H4 (cell line): Measurements from ENCODE around the gene KLK2. TPM values are rescaled to one million over a fixed set of nuclear protein-coding genes. Genes with fewer than 3 reads are reported as not detected.
"Not testable (repeated sequence)": the region's sequence is repeated elsewhere in the genome, so short reads cannot be mapped to it uniquely, and the experiment has no call there.

Source experiments
- DNase-seq: peaks from one replicate; pipeline ENCODE4 v3.0.0-alpha.2; 2015; ENCODE audit warnings: low spot score
- total RNA-seq: library from RNA; depleted of rRNA; stranded (reverse); fragments of >200 nt; shearing (Covaris generic); gene quantifications from 2 replicates; pipeline ENCODE4 v1.2.3, GENCODE V29; 2014

KLK2 gene
- total RNA-seq, 1 experiment from 2014 or later = not detected

DNA sequence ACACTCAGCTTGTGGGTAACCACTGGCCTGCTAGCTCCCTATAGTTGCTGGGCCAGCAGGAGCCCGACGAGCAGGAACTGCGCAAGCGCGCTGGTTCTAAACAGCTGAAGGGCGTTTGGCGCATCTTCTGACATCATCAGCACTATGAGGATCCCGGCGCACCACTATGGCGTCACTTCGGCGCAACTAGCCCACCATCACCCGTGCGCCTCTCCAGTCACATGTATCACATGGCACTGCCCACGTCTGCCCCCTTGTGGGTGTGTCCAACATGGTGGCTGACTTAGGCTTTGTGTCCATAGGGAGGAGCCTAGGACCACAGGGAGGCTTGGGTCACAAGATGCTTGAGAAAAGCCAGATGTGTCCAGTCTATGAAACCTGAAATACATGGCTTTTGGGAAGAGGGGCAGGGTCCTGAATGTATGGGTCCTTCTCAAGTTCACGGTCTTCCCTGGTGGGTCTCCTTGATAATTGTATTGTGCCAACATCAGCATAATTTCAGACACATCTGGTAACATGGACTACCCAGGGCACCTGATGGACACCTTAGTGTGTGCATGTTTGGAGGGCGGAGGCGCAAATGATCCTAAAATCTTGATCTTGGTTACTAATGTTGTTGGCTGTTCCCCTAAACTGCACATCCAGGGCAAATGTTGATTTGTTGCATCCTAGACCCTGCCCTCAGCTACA lies 20.0 kb downstream of the KLK2 start:
- no peak for DNase-seq

DNA sequence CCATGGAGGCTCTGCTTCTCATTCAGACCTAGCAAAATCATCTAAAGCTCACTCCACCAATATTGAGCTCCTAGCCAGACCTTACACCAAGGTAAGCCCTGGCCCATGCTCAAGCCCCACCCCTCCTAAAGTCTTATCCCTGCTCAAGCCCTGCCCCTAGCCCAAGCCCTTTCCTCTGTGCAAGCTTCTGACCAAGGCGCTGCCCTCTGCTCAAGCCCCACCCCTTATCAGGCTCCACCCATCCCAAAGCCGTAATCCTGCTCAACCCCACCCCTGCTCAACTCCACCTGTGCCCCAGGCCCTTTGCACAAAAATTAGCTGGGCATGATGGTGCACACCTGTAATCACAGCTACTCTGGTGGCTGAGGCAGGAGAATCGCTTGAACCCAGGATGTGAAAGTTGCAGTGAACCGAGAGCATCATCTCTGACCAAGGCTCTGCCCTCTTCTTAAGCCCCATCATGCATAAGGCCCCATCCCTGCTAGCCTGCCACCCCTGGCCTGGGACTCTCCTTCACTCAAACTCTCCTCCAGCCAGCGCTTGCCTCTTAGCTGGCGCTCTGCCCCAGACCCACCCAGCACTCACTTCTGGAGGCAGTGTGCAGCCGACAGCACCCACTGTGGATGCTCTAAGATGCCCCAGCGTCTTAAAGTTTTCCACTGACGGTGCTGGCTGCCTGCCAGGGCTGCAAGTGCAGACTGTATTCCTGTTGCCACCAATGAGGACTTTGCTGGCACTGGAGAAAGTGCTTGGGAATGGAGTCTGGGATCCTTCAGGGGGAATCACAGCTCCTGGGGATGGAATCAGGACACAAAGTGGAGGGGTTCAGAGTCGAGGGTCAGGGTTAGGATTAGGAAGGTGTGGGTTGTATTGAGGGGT lies 21.5 kb downstream of the KLK2 start:
- no peak for DNase-seq

- DNase-seq = not testable (repeated sequence)
These were observed 22.9 kb downstream of the KLK2 start for GRCh38 chr19:50896089-50896590.

DNA sequence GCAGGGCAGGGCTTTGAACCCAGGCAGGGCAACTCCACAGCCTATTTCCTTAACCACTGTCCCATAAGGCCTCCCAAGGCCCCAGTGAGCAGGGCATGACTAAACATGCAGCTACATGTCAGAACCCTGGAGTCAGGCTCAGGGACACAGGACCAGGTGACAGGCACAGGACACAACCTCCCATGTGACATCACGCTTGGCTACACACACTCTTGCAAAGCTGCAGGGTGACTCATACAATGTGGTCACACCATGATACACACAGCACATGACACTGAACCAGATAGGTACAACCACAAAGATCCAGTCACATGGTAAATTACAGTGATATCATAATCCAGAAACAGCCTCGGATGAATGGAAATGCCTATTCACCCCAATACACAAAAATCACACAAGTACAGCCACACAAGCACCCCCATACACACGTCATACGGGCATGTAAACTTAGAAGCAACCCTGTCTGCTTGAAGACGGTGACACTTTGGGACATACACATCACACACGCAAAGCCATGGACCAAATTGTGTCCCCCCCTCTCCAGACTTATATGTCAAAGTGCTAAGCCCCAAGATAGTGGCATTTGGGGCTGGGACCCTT lies 23.5 kb downstream of the KLK2 start:
- peak; percentile 99 for DNase-seq

DNA sequence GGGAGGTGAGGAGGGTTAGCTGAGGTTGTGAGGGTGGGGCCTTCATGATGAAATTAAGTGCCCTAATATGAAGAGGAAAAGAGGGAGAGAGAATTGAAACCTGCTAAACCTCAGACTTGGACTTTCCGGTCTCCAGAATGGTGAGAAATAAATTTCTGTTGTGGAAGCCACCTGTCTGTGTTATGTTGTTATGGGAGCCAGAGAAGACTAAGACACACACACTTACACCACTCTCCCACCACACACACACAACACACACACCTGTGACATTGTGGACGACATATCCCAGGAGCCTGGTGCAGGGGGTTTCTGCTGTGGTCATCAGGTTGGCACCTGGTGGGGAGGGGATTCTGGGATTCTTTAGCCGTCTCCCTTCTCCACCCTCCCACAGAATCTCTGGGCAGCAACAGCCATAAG lies 24.0 kb downstream of the KLK2 start:
- no peak for DNase-seq

DNA sequence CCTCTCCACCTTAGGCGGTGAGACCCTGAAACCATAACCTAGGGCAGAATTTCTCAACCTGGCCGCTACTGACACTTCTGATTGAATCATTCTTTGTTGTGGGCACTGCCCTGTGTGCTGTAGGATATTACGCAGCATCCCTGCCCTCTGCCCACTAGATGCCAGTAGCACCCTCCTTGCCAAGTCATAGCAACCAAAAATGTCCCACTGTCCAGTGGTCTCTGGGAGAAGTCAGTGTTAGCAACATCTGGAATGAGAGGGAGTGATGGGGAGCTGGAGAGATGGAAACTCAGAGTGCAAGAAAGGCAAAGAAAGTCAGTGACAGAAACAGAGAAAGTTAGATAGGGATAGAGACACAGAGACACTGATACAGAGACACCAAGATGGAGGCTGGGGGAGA lies 24.4 kb downstream of the KLK2 start:
- DNase-seq = peak; percentile 45

DNA sequence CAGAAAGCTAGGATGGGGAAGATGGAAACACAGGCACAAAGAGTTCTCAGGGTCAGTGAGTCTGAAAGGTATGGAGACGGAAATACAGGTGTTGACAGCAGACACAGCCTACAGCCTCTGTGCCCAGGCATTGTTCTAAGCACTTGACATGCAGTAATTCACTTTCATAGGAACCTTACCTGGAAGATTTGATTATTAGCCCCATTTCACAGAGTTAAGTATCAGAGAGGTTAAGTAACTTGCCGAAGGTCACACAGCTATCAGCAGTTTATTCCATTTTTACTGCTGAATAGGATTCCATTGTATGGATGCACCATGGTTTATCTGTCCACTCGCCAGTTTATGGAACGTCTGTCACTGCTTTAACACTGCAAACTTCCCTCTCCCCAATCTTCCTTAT lies 24.8 kb downstream of the KLK2 start:
- no peak for DNase-seq

- DNase-seq = no peak
These were observed 26.3 kb downstream of the KLK2 start for GRCh38 chr19:50899569-50899968.

GRCh38 chr19:50902640-50903039 lies 29.4 kb downstream of the KLK2 start:
- DNase-seq = no peak

DNA sequence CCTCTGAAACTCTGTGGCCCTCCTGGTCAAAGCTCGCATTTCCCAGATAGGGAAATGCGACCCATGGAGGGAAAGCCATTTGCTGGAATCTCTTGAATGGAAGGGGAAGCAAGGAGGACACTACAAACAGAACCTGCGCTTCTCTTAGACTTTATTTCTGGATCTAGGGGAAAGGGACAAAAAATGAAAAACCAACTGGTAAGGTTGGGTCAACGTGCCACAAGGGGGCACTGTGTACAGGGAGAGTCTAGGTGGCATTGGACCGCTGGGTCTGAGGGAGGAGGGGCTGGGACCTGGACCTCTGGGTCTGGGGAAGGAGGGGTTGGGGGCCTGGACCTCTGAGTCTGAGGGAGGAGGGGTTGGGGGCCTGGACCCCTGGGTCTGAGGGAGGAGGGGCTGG lies 33.0 kb downstream of the KLK2 start:
- DNase-seq = no peak

DNA sequence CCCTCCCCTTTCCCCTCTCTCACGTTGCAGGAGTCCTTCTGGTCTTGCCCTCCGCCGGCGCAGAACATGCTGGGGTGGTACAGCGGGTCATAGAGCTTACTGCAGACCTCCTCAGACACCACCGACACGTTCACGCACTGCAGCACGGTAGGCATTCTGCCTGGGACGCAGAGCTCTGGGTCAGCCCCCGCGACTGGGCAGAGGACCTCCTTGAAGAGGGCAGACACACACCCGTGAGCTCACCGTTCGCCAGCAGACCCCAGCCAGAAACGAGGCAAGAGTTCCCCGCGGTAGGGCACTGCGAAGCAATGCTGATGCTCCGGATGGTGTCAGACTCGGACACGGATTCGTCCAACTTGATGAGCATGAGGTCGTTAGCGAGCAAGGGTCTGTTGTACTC lies 35.1 kb downstream of the KLK2 start:
- no peak for DNase-seq

GRCh38 chr19:50909240-50910070 lies 36.2 kb downstream of the KLK2 start:
- no peak for DNase-seq

DNA sequence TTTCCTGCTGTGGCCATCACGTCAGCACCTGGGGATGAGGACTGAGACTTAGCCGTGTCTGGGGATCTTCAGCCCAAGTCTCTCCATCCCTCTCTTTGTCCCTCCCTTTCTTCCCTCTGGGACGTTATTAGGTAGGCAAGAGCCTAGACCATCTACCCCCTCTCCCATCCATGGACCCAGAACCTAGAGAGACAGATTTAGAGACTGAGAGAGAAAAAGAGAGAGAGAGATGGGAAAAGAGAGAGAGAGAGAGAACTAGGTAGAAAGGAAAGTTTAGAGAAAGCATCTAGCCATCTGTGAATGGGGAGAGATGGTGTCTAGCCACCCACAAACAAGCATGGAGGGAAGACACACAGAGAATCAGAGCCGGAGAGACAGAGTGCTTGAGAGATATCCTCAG lies 37.5 kb downstream of the KLK2 start:
- DNase-seq = no peak

GRCh38 chr19:50911206-50912101 lies 38.2 kb downstream of the KLK2 start, which contains the start of gene KLK4:
KLK4 (minus strand) TSS chr19:50911395; CDS start chr19:50910738, 657 bp downstream.
- no peak for DNase-seq

DNA sequence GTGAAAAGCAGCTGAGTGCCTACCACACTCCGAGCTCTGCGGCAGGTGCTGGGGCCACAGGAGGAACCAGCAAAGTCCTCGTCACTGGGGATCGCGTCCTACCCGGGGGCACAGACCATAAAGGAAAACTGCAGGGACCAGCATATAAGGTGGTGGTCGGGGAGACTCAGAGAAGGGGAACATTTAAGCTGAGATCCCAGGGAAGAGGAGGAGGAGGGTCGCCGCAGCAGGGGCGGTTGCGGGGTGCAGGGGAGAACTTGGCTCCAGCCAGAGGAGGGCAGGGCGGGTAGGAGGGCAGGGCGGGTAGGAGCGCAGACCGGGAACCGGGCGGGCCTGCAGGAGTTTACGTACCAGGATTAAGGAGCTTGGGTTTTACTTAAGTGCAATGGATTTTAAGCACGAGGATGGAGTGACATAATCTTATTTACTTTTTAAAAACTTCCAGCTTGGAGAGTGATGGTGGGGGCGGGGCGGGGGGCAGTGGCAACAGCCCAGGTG lies 38.9 kb downstream of the KLK2 start:
- DNase-seq = no peak

GRCh38 chr19:50912727-50913716 lies 39.8 kb downstream of the KLK2 start:
- DNase-seq = no peak

DNA sequence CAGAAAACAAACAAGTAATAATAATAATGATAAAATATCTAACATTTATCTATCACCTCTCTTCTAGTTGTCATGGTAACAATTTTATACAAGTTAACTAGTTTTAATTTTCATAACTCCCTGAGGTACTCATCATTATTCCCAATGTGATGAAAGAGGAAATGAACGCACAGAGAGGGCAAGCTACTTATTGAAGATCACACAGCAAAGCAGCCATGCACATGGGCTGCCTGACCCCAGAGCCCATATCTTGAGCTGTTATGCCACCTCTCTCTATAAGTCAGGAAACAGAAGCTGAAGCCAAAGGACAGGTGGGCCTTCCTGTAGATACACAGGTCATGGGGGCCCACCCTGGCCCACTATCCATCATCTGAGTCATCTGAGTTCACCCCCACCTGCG lies 42.8 kb downstream of the KLK2 start:
- no peak for DNase-seq

DNA sequence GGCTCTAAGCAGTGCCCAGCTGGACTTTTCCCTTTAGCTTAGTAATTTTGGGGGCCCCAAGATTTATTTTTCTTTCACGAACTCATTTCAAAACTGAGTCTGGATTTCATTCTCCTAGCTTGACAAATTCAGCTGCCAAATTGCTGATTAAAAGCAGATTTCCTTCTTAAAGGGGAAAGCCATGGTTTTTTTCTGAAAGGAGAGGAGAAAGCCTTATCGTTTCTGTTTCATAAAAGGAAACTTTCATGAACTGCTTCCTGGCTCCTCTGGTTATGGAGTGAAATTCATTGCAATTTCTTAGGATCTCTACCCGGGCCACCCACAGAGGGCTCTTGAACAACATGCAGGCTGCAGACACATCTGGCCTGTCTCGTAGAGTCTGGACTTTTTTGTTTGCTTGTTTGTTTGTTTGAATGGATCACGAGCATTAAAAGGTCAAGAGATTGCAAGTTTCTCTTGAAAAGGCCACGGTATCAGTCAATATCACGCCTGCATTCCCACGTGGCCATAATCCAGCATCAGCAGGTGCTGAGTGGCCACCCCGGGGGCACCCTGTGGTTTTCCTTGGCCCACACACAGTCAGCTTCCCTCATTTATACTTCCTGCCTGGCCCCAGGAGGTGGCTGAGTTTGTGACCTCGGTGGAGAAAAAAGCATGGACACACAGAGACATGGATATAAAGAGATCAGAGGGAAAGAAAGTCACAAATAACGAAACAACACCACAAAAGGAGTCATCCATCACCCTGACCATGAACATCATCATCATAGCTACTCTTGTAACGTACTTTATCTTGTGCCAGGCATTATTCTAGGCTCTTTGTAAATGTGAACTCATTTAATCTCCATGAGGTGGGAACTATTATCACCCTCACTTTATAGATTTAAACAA lies 48.4 kb downstream of the KLK2 start:
- DNase-seq = no peak
